HG03280 (cell line): ENCODE results near the gene AGPAT4.
"Not testable (repeated sequence)": the region's sequence is repeated elsewhere in the genome, so short reads cannot be mapped to it uniquely, and the experiment has no call there.

Experiments used
- ATAC-seq: cut with Tn5 transposase; IDR thresholded peaks from one replicate; pipeline ENCODE4 v1.9.1; 2021; ENCODE audit warnings: mild to moderate bottlenecking, moderate library complexity; ENCODE audit not compliant: unreplicated experiment

Gene AGPAT4

DNA sequence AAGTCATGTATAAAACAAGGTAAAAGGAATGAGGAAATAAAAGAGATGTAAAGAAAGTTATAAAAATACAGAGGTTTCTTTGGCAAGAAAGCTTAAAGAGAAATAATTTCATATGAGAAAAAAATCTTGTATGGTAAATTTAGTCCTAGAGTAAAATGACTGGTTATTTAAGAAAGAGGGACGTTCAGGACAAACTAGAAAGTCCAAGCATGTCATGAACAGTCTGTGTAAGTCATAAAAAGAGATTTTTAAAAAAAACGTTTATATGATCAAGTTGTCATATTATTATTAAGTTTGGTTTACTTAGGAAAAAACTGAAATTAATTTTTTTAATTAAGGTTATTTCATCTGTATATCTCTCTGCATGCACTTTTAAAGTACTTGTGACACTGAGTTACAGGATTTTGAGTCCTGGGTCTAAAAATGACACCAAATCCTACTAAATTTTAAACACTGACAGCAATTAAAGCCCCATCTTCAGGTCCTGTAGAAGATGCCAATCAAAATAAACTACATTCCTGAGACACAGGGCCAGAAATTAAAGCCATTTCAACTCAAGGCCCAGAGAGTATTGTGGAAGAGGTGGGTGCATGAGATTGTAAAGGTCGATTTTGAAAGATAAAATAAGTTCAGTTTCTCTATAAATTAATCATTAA lies 62.4 kb downstream of the AGPAT4 start:
- no peak for ATAC-seq

DNA sequence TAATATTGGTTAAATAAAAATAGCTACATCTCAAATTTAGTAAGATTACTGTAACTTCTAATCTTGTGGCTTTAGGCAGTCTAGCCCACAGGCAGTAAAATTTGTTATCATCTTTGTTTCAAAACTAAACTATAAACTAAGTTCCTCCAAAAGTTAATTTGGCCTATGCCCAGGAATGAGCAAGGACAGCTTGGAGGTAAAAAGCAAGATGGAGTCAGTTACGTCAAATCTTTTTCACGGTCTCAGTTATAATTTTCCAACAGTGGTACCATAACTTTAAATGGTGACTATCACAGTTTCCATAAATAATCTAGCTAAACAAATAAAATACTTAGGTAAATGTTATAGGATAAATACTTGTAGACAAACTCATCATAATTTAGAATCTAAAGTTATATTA lies 63.0 kb downstream of the AGPAT4 start:
- ATAC-seq = no peak

DNA sequence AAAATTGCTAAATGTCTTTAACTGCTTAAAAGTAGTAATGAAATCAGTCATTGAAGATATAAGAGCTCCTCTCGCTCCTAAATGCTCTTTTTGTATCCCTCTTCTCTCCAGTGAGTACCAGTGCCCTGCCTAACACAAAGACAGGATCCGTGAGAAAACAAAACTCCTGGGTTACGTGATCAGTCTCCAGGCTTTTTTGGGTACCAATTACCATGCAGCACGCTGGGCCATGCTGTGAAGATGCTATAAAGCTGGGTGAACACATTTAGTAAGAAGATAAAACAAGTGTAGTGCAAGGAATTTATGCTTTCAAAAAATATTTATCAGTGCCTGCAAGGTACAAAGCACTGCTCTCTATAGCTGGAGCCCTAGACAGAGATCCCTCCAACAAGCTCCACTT lies 66.7 kb downstream of the AGPAT4 start:
- ATAC-seq = no peak

DNA sequence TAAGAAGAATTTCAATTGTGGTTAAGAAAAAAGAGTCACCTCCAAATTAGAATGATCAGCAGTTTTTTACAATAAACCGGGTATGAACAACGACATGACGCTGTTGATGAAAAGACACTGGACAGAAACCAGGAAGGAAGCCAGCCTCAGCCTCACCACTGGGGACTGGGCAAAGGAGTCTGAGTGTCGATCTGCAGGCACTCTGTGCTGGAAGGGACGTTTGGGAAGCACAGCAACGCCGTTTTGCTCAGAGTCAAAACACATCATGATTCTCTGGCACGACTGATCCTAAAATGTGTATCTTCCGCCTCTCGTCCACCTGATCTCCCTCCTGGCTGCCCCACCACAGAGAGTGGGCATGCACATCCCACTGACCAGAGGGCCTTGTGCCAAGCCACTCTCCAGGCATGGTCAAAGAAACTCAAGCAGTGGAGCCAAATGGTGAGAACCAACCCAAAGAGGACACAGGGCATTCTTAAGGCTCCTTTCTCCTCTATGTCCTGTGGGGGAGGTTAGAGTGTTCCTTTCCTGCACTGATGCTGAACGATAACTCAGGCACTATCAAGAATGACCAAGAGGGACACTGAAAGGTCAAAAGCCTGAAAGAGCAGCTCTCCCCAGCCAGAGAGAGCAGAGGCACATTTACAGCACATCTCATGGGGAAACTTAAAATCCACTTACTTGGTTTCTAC lies 68.8 kb downstream of the AGPAT4 start:
- no peak for ATAC-seq

DNA sequence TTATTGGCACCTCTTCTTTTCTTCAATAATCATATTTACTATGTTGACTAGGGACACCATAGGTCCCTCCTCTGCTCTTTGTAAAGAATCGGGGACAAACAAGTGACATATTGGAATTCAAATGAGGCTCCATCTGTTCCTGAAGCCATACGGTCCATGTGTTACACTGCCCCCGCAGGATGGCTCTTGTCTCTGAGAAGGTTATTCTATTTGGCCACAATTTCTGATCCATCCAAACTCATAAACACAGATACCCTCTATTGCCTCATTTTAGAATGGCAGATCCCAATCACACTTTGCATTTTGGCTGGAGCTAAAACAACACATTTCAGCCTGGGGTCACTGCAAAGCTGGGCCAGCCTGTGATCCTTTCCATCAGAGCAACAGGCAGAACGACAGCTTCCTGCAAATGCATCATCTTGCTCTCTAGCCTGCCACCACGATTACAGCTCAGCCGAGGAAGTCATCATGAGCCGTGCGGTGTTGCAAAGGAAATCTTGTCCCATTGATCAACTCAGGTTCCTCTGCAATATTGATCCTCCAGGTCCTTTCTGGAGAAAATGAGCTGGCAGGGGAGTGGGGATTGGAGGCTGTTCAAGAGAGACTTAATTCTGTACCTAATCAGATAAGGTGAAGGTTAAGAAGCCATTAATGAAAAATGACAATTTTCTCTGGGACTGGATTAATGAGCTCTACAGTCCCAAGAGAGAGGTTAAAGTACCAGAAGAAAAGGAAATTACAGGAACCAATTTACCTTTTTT lies 73.1 kb downstream of the AGPAT4 start:
- ATAC-seq = no peak

DNA sequence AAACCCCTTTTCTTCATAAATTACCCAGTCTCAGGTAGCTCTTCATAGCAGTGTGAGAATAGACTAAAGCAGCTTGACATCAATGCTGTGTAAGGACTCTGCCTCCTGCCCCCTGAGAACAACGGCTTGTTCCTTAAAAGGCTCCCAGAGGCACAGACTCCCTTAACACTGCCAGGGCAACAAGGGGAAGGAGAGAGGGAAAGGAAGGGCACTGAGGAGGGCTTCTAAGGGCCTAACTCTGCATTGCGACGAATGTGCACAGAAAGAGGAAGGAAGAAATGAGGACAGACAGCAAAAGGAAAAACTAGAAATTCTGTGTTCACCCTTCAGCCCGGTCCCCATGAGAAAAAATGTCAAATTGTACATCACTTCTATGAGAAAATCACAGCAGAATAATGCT lies 74.0 kb downstream of the AGPAT4 start:
- no peak for ATAC-seq

DNA sequence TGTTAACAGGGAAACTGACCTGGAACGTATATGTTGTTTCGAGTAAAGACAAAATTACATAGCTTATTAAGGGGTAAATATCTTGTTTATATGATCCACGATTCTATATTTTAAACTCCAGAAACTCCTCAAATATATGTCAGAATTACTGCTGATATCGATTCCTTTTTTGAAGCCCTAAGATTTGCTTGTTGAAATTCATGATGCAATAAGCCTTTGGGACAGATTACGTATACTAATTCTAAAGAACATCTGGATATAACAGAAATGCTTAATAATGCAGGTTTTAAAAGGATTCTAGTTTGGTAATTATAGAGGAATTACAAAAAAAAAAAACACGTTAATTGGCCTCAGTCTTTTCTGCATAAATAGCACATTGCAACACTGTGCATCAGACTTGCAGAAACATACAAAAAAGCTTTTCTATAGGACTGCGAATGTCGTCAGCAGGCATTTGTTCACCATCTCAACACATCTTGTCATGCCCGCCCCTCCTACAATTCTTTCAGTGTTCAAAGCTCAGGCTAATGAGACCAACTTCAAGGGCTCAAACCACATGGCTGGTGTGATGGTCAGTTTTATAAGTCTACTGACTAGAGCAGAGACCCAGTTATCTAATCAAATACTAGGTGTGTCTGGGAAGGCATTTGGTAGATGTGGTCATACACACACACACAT lies 74.9 kb downstream of the AGPAT4 start:
- ATAC-seq = no peak

DNA sequence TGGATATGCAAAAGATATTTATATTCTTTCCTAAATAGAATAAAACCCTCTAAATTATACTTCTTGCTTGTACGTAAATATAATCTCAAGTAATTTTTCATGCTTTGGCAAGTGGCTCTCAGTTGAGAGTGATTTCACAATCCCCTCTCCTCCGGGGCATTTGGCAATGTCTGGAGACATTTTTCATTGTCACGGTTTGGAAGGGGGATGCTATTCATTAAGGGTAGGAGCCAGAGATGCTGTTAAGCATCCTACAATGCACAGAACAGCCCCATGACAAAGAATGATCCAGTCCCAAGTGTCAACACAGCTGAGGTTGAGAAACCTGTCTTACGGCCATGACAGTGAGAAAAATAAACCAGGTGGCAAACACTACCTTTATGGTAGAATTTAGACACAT lies 75.7 kb downstream of the AGPAT4 start:
- ATAC-seq = no peak

DNA sequence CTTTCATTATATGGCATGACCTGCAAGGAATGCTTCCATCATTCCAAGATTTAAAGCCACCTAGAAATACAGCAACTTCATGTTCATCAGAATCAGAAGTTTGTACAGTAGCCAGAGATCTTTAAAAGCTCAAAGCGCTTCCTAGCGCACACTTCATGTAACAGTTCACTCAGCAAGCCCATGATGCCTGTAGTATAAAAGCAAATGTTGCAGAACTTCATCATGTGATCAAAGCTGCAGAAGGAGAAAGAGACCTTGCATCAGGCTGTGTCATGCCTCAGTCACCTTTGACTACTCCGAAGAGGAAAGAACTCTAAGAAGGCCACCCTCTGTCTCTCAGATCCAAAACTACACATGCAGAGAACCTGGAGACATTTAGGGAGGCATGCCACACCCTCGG lies 78.5 kb downstream of the AGPAT4 start:
- no peak for ATAC-seq

DNA sequence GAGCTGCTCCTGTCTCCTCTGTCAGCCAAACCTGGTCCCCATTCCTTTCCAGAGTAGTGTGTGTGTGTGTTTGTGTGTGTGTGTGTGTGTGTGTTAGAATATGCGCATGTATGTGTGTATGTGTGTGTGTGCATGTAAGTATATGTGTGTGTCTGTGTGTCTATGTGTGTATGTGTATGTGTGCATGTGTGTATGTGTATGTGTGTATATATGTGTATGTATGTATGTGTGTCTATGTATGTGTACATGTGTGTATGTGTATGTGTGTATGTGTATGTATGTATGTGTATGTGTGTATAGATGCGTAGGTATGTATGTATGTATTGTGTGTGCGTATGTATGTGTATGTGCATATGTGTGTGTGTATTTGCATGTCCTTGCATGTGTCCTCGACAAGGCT lies 79.5 kb downstream of the AGPAT4 start:
- ATAC-seq = no peak

DNA sequence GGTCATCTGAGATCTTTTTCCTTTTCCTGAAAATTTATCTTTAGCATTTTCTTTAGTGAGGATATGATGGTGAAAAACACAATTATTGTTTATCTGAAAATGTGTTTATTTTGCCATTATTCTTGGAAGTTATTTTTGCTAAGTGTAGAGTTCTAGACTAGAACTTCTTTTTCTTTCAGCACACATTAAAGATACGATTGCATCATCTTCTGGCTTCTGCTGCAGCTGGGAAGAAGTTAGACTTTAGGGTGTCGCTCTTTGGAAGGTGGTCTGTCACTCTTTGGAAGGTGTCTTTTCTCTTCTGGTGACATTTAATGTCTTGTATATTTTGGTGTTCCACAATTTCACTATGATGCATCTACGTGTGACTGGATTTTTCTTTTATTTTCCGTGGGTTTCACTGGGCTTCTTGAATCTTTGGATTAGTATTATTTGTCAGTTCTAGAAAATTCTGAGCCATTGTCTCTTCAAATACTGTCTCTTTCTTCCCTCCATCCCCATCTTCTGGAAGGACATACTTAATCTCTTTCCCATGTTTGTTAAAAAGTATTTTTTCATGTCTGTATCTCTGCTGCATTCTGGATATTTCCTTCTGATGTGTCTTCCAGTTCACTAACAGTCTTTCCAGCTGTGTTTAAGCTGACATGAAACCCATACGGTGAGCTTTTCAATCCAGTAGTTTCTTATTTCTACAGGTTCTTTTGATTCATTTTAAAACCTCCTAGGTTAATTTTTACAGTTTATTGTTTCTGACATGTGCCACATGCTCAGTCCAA lies 81.0 kb downstream of the AGPAT4 start:
- ATAC-seq = no peak

DNA sequence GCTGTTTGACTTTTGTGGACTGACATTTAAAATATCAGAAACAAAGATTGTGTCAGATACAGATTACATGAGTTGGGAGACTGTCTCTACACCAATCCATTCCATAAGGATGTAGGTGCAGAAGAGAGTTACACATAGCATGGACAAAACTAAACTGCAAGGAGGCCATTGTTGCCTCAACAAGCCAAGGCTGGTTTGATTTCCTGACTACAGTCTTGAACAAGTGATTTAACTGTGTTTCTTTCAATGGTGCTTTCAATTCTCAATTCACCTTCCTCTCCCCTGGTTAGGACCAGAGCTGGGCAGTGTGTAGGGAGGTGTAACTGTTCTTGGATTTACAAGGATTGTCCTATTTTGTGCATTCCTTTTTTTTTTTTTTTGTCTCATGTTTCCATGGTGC lies 82.2 kb downstream of the AGPAT4 start:
- ATAC-seq = no peak

DNA sequence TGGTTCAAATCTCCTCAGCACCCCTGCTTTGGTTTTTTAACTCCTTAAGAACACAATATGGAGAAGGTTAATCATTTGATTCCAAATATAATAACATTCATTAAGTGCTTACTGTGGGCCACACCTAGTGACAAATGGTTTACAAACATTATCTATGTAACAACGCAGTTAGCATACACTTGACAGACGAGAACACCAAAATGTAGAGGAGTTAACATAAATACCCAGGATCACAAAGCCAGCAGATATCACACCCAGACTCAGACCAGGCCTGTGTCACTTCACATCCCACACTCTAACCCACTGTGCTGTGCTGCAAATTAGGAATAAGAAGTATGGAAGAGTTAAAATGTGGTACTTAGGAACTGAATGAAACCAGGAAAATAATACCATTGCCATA lies 82.9 kb downstream of the AGPAT4 start:
- no peak for ATAC-seq

DNA sequence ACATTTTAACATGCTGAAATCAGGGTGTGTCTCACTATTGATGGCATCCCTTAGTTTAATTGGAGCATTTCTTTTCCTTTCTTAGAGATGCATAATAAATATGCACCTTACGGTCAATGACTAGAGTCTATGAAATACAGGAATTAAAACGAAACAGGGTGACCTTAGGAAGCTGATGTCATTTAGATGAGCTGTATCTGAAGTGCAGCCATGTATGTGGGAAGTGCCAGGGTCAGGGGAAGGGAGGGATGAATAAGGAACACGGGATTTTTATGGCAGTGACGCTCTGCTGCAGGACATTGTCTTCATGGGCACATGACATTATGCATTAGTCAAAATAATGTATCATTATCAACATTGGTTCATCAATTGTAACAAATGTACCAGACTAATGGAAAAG lies 84.0 kb downstream of the AGPAT4 start:
- no peak for ATAC-seq

DNA sequence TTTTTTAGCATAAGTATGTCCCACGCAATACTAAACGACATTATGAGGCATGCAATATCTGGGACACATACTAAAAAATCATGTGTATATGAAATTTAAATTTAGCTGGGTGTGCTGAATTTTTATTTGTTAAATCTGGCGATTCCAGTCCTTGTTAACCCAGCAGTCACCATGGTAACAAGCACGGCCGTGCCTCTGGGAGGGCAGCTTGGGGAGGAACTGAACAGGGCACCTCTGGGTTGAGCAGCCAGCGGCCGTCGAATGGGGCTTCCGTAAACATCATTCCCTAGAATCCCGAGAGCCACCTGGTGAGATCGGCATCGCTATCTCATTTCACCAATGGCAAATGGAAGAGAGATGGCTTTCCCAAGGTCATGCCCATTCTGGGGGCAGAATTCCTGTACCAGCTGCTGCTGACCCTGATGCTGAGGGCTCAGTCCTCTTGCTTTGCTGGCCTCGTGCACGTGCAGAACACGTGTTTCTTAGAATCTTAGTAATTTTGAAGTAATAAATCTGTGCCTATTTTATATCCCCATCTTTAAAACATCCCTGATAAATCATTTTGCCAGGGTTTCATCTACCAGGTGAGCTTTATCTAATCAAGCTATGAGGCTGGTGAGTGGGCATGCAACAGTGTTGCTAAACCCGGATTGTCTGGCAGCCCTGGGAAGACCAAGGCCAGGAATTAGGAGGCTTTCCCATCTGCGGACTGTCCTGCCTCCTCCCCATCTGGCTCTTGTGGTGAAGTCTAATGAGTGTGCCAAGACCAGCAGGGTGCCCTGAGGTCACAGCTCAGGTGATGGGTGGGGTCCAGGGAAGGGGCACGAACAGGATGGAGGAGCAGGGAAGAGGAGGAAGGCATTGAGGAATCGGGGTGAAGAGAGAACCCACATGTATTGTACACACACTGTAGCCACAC lies 85.1 kb downstream of the AGPAT4 start:
- no peak for ATAC-seq

DNA sequence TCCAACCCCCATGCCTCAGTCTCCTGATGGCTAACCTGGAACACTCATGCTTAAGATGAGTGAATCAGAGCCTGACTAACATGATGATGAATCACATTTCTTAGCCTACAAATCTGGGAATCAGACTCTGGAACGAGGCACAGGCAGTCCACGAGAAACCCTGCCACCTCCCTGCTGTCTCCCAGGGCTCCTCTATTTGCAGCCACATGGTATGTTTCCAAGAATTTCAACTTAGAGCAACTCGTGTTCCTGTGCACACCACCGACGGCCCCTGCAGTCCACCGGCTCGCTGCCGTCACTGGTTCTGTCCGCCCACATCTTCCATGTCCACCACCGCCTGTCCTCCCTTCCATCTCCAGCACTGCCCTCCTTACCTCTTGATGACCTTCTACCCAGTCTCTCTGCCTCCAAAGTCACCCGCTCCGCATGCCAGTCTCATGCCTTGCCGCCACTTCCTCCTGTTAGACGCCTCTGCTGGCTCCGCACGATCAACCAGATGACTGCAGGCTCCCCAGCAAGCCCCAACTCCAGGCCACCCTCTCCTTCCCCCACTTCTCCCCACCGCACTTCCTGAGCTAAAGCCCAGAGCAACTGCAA lies 87.6 kb downstream of the AGPAT4 start:
- ATAC-seq = no peak

DNA sequence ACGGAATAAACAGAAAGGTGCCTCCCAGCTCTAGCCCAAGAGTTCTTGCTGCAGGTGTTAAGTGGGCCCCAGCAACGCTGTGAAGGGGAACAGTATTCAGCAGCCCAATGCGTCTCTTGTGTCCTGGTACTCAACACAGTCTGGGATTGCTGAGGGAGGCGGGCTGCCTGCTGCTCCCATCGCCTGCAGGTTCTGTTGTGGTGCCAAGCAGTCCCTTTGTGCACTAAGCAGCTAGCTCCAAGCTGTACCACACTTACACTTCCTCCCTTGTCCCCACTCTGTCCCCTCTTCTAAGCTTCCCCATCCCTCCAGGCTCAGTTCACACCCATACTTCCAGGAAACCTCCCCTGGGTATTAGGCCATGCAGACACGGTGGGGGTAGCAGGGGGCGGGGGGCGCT lies 92.7 kb downstream of the AGPAT4 start:
- ATAC-seq = no peak

DNA sequence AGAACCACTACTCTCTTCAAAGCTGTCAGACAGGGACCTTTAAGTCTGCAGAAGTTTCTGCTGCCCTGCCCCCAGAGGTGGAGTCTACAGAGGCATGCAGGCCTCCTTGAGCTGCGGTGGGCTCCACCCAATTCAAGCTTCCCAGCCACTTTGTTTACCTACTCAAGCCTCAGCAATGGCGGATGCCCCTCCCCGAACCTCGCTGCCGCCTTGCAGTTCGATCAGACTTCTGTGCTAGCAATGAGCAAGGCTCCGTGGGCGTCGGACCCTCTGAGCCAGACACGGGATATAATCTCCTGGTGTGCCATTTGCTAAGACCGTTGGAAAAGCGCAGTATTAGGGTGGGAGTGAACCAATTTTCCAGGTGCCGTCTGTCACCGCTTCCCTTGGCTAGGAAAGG lies 95.7 kb downstream of the AGPAT4 start:
- not testable (repeated sequence) for ATAC-seq

DNA sequence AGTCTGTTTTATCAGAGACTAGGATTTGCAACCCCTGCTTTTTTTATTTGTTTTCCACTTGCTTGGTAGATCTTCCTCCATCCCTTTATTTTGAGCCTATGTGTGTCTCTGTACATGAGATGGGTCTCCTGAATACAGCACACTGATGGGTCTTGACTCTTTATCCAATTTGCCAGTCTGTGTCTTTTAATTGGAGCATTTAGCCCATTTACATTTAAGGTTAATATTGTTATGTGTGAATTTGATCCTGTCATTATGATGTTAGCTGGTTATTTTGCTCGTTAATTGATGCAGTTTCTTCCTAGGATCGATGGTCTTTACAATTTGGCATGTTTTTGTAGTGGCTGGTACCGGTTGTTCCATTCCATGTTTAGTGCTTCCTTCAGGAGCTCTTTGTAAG lies 97.4 kb downstream of the AGPAT4 start:
- not testable (repeated sequence) for ATAC-seq
